Measurements from ENCODE around the gene LRCH1.

LRCH1 gene

DNA sequence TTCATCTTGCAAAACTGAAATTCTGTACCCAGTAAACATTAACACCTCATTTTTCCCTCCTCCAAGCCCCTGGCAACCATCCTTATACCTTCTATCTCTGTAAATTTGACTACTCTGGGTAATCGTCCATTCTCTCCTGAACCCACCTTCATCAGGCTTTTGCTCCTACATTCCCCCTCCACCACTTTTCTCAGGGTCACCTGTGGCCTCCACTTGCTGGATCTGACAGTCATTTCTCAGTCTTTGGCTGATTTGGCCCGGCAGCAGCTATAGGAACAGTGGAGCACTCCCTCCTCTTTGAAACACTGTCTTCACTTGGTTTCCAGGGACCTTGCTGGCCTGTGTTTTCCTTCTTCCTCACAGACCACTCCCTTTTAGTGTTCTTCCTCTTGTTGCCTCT, 83.5 kb downstream of the LRCH1 start:
- Histone ChIP-seq H3K27ac (ENCODE audit: low read length) (no peak overlapping the region), H3K9me3 (ENCODE audit: control insufficient read depth, insufficient read depth, low read length) (no peaks in the 10 kb centered on the region), H3K27me3 (ENCODE audit: control insufficient read depth, insufficient read depth, low read length) (no peaks in the 10 kb centered on the region), H3K4me1 (ENCODE audit: control insufficient read depth, insufficient read depth, low read length) (peaks cover 3% of the 10 kb centered on the region; the same call in 1 of the 2 replicates), H3K4me3 (ENCODE audit: low read length) (no peak overlapping the region), H3K36me3 (ENCODE audit: control insufficient read depth, insufficient read depth, low read length) (no peaks in the 10 kb centered on the region)
- no CpG with 5 or more reads among the region's 2 CpGs for WGBS (ENCODE audit: insufficient coverage, insufficient read length)
- no peak for DNase-seq (ENCODE audit: low read depth, low spot score)

- Histone ChIP-seq H3K4me1 (ENCODE audit: control insufficient read depth, insufficient read depth, low read length) (peaks cover 3% of the 10 kb centered on the region; the same call in 1 of the 2 replicates), H3K27me3 (ENCODE audit: control insufficient read depth, insufficient read depth, low read length) (no peaks in the 10 kb centered on the region), H3K4me3 (ENCODE audit: low read length) (no peak overlapping the region), H3K9me3 (ENCODE audit: control insufficient read depth, insufficient read depth, low read length) (no peaks in the 10 kb centered on the region), H3K36me3 (ENCODE audit: control insufficient read depth, insufficient read depth, low read length) (no peaks in the 10 kb centered on the region), H3K27ac (ENCODE audit: low read length) (no peak overlapping the region)
- DNase-seq (ENCODE audit: low read depth, low spot score): no peak
- WGBS (ENCODE audit: insufficient coverage, insufficient read length): no CpG with 5 or more reads among the region's 4 CpGs
These were observed 84.2 kb downstream of the LRCH1 start for GRCh38 chr13:46637213-46637612.

GRCh38 chr13:46638262-46638661, 85.3 kb downstream of the LRCH1 start:
- no CpG with 5 or more reads among the region's 2 CpGs for WGBS (ENCODE audit: insufficient coverage, insufficient read length)
- no peak for DNase-seq (ENCODE audit: low read depth, low spot score)
- Histone ChIP-seq H3K4me1 (ENCODE audit: control insufficient read depth, insufficient read depth, low read length) (peaks cover 3% of the 10 kb centered on the region; the same call in 1 of the 2 replicates), H3K4me3 (ENCODE audit: low read length) (no peak overlapping the region), H3K27me3 (ENCODE audit: control insufficient read depth, insufficient read depth, low read length) (no peaks in the 10 kb centered on the region), H3K36me3 (ENCODE audit: control insufficient read depth, insufficient read depth, low read length) (no peaks in the 10 kb centered on the region), H3K27ac (ENCODE audit: low read length) (no peak overlapping the region), H3K9me3 (ENCODE audit: control insufficient read depth, insufficient read depth, low read length) (no peaks in the 10 kb centered on the region)

DNA sequence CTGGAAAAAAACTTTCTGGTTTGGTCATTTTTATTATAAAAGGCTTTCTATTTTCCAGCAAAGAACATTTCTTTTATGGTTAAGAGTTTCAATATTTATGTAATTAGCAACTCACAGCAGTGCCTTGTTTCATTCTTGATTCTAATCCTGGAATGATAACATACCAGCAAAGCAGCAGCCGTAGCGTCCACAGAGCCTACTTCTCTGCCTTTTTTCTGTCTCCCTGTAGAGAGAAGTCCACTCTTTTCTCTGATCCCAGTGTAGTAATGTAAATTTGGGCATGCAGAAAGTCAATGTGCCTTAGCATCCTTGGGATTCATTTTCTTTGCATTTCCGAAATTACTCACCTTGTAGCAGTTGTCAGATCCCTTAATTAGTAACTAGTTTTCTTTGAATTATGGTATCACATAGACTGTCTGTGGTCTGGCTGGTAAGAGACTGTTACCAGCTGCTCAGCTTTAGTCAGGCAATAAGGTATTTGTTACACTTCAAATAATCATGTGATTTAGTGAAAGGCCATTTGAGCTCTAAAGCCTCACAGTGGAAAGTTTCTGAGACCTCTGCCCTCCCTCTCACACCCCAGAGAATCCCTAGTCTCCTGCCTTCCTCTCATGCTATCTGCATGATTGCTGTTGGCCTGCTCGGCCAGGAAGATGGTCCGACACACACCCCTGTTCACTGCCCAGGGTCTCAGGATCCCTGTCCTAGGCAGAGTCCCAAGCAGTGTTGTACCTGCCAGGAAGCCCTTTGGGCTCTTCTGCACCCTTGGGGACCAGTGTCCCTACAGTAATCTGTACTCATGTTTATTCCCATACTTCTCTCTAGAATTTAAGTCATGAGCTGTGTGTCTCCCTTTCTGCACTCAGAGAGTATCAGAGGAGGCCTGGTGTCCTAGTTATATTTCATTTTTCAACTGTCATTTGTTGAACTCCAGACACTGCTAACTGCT, 86.3 kb downstream of the LRCH1 start:
- Histone ChIP-seq H3K9me3 (ENCODE audit: control insufficient read depth, insufficient read depth, low read length) (no peaks in the 10 kb centered on the region), H3K4me1 (ENCODE audit: control insufficient read depth, insufficient read depth, low read length) (0 out of 2 replicates have a peak, but pooled peaks cover 2% of the 10 kb centered on the region), H3K27me3 (ENCODE audit: control insufficient read depth, insufficient read depth, low read length) (no peaks in the 10 kb centered on the region), H3K4me3 (ENCODE audit: low read length) (no peak overlapping the region), H3K27ac (ENCODE audit: low read length) (no peak overlapping the region), H3K36me3 (ENCODE audit: control insufficient read depth, insufficient read depth, low read length) (no peaks in the 10 kb centered on the region)
- WGBS (ENCODE audit: insufficient coverage, insufficient read length): no CpG with 5 or more reads among the region's 5 CpGs
- no peak for DNase-seq (ENCODE audit: low read depth, low spot score)

GRCh38 chr13:46640843-46641242, 87.9 kb downstream of the LRCH1 start:
- no peaks in the 10 kb centered on the region for H3K36me3 ChIP-seq (ENCODE audit: control insufficient read depth, insufficient read depth, low read length)
- H3K27me3 ChIP-seq (ENCODE audit: control insufficient read depth, insufficient read depth, low read length): no peaks in the 10 kb centered on the region
- no peak for DNase-seq (ENCODE audit: low read depth, low spot score)
- H3K4me3 ChIP-seq (ENCODE audit: low read length): no peak overlapping the region
- H3K4me1 ChIP-seq (ENCODE audit: control insufficient read depth, insufficient read depth, low read length): 0 out of 2 replicates have a peak, but pooled peaks cover 2% of the 10 kb centered on the region
- H3K27ac ChIP-seq (ENCODE audit: low read length): no peak overlapping the region
- WGBS (ENCODE audit: insufficient coverage, insufficient read length): no CpG with 5 or more reads among the region's 4 CpGs
- no peaks in the 10 kb centered on the region for H3K9me3 ChIP-seq (ENCODE audit: control insufficient read depth, insufficient read depth, low read length)

DNA sequence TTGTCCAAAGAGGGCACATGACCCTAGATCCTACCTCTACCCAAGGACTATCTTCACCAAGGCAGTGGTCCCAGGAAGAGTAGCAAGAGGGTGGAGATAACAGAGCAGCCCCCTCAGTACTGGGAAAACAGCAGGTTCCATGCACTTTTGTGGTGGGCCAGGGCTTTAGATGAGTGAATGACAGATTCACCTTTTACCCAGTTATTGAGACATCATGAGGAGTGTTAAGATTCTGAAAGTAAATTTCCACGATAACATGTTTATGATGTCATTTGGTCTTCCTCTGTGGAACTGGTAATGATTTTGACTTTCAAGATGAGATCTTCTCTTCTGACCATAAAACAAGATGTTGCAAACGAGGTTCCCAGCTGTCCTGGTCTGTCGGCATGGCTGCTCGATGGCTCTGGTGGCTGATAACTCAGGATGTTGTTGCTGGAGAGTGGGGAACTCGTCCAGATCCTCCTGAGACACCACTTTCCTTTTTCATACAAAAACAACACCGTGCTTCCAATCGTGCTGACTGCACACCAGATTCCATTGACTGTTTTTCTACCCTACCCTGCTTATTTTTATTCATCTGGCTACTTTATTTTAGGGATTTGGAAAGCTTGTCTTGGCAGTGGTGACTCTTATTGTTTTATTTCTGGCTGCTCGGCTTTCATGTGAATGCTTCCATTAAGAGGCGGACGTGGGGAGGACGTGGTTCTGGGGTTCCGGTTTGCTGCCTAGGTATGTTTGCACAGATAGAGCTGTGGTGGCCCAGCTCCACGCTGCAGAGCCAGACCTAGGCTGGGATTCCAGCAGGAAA, 88.5 kb downstream of the LRCH1 start:
- Histone ChIP-seq H3K4me3 (ENCODE audit: low read length) (no peak overlapping the region), H3K4me1 (ENCODE audit: control insufficient read depth, insufficient read depth, low read length) (0 out of 2 replicates have a peak, but pooled peaks cover 2% of the 10 kb centered on the region), H3K9me3 (ENCODE audit: control insufficient read depth, insufficient read depth, low read length) (no peaks in the 10 kb centered on the region), H3K27me3 (ENCODE audit: control insufficient read depth, insufficient read depth, low read length) (no peaks in the 10 kb centered on the region), H3K36me3 (ENCODE audit: control insufficient read depth, insufficient read depth, low read length) (no peaks in the 10 kb centered on the region), H3K27ac (ENCODE audit: low read length) (no peak overlapping the region)
- no peak for DNase-seq (ENCODE audit: low read depth, low spot score)
- WGBS (ENCODE audit: insufficient coverage, insufficient read length): no CpG with 5 or more reads among the region's 13 CpGs

- no CpG with 5 or more reads among the region's 4 CpGs for WGBS (ENCODE audit: insufficient coverage, insufficient read length)
- no peak overlapping the region for H3K27ac ChIP-seq (ENCODE audit: low read length)
- no peak overlapping the region for H3K4me3 ChIP-seq (ENCODE audit: low read length)
- H3K9me3 ChIP-seq (ENCODE audit: control insufficient read depth, insufficient read depth, low read length): no peaks in the 10 kb centered on the region
- 0 out of 2 replicates have a peak, but pooled peaks cover 2% of the 10 kb centered on the region for H3K4me1 ChIP-seq (ENCODE audit: control insufficient read depth, insufficient read depth, low read length)
- DNase-seq (ENCODE audit: low read depth, low spot score): no peak
- no peaks in the 10 kb centered on the region for H3K27me3 ChIP-seq (ENCODE audit: control insufficient read depth, insufficient read depth, low read length)
- no peaks in the 10 kb centered on the region for H3K36me3 ChIP-seq (ENCODE audit: control insufficient read depth, insufficient read depth, low read length)
These were observed 89.3 kb downstream of the LRCH1 start for GRCh38 chr13:46642254-46642653.

DNA sequence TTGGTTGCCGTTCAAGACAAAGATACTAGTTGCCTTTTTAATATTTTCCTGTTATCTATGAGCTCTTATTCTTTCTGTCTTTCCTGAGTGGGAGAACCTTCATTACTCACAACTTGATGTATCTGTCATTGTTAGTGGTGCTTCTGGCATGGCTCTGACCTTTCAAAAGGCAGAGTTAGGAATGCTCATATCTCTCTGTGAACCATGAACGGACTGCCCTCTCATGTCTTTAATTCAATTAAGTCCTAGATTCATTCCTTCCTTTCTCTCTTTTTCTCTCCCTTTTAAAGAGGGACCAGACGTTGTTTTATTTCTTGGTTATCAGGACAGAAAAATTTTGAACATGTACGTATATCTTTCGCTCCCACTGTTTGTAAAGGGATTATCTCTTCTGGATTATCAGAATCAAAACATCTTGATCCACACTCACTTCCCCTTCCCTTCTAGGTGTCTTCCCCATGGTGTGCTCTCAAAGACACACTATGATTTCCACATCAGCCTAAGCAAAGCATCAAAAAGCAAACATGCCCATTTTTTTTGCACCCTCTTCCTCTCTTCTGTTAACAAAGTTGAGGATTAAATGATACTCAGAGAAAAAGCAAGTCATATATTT, 90.3 kb downstream of the LRCH1 start:
- no peak overlapping the region for H3K27ac ChIP-seq (ENCODE audit: low read length)
- no CpG with 5 or more reads among the region's 5 CpGs for WGBS (ENCODE audit: insufficient coverage, insufficient read length)
- H3K4me3 ChIP-seq (ENCODE audit: low read length): no peak overlapping the region
- H3K36me3 ChIP-seq (ENCODE audit: control insufficient read depth, insufficient read depth, low read length): no peaks in the 10 kb centered on the region
- no peaks in the 10 kb centered on the region for H3K9me3 ChIP-seq (ENCODE audit: control insufficient read depth, insufficient read depth, low read length)
- DNase-seq (ENCODE audit: low read depth, low spot score): no peak
- H3K4me1 ChIP-seq (ENCODE audit: control insufficient read depth, insufficient read depth, low read length): 0 out of 2 replicates have a peak, but pooled peaks cover 3% of the 10 kb centered on the region
- H3K27me3 ChIP-seq (ENCODE audit: control insufficient read depth, insufficient read depth, low read length): no peaks in the 10 kb centered on the region

DNA sequence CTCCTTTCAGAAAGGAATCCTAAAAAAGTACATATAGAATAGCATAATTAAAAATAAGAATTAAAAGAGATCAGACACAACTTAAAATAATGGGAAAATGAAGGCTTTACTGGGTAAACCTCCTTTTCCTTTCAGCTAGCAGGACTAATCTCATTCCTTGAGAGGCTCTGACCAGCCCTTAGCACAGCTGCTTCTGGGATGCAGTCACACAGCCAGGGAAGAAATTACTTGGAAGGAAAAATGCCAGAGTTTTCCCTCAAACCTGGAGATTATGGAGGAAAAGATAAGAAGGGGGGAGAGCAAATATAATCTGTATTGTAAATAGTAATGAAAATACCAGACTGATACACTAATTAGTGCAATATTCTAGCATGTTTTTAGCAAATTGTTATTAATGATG, 91.8 kb downstream of the LRCH1 start:
- DNase-seq (ENCODE audit: low read depth, low spot score): no peak
- no peak overlapping the region for H3K4me3 ChIP-seq (ENCODE audit: low read length)
- no peak overlapping the region for H3K27ac ChIP-seq (ENCODE audit: low read length)
- H3K27me3 ChIP-seq (ENCODE audit: control insufficient read depth, insufficient read depth, low read length): no peaks in the 10 kb centered on the region
- H3K9me3 ChIP-seq (ENCODE audit: control insufficient read depth, insufficient read depth, low read length): no peaks in the 10 kb centered on the region
- H3K36me3 ChIP-seq (ENCODE audit: control insufficient read depth, insufficient read depth, low read length): no peaks in the 10 kb centered on the region
- 0 out of 2 replicates have a peak, but pooled peaks cover 2% of the 10 kb centered on the region for H3K4me1 ChIP-seq (ENCODE audit: control insufficient read depth, insufficient read depth, low read length)

- H3K4me3 ChIP-seq (ENCODE audit: low read length): no peak overlapping the region
- H3K27me3 ChIP-seq (ENCODE audit: control insufficient read depth, insufficient read depth, low read length): no peaks in the 10 kb centered on the region
- H3K9me3 ChIP-seq (ENCODE audit: control insufficient read depth, insufficient read depth, low read length): no peaks in the 10 kb centered on the region
- H3K27ac ChIP-seq (ENCODE audit: low read length): no peak overlapping the region
- H3K4me1 ChIP-seq (ENCODE audit: control insufficient read depth, insufficient read depth, low read length): 0 out of 2 replicates have a peak, but pooled peaks cover 2% of the 10 kb centered on the region
- WGBS (ENCODE audit: insufficient coverage, insufficient read length): no CpG with 5 or more reads among the region's 7 CpGs
- no peaks in the 10 kb centered on the region for H3K36me3 ChIP-seq (ENCODE audit: control insufficient read depth, insufficient read depth, low read length)
- DNase-seq (ENCODE audit: low read depth, low spot score): no peak
These were observed 94.6 kb downstream of the LRCH1 start for GRCh38 chr13:46647512-46648065.
